HG03565 (cell line): Measurements from ENCODE around the gene HSD17B11.
"Not testable (repeated sequence)": the region's sequence is repeated elsewhere in the genome, so short reads cannot be mapped to it uniquely, and the experiment has no call there.

Experiments used
- ATAC-seq: cut with Tn5 transposase; IDR thresholded peaks from one replicate; pipeline ENCODE4 v1.9.1; 2021; ENCODE audit warnings: mild to moderate bottlenecking, moderate library complexity; ENCODE audit not compliant: unreplicated experiment

HSD17B11 gene

GRCh38 chr4:87310691-87311335, 80.2 kb downstream of the HSD17B11 start:
- ATAC-seq, result no peak

- no peak for ATAC-seq
Measured at GRCh38 chr4:87309625-87310024, 81.4 kb downstream of the HSD17B11 start.

- ATAC-seq, result peak; percentile 93
Measured at GRCh38 chr4:87306056-87306455, 84.9 kb downstream of the HSD17B11 start.

GRCh38 chr4:87305562-87305961, 85.4 kb downstream of the HSD17B11 start:
- no peak for ATAC-seq

GRCh38 chr4:87304745-87305432, 86.1 kb downstream of the HSD17B11 start:
- no peak for ATAC-seq

GRCh38 chr4:87299898-87300297, 91.1 kb downstream of the HSD17B11 start:
- no peak for ATAC-seq

- ATAC-seq, result no peak
Measured at GRCh38 chr4:87298362-87298761, 92.6 kb downstream of the HSD17B11 start.

GRCh38 chr4:87294911-87295310, 96.1 kb downstream of the HSD17B11 start:
- not testable (repeated sequence) for ATAC-seq

GRCh38 chr4:87293889-87294288, 97.1 kb downstream of the HSD17B11 start:
- ATAC-seq, result not testable (repeated sequence)

GRCh38 chr4:87286970-87287369, 104.0 kb downstream of the HSD17B11 start:
- no peak for ATAC-seq
